AG10803 (cell line): ENCODE measurements around the gene B4GALT3.

Source experiments
- DNase-seq: peaks from one replicate; pipeline ENCODE4 v3.0.0; 2010; ENCODE audit warnings: low read depth
- H3K4me3 ChIP-seq: 2 replicates; pipeline ENCODE4 v1.5.1; 2011; ENCODE audit warnings: mild to moderate bottlenecking, low read length, control low read depth
- CTCF ChIP-seq: conservative IDR thresholded peaks from 2 replicates; pipeline ENCODE4 v1.5.1; 2011; ENCODE audit warnings: mild to moderate bottlenecking, low read length, control low read depth, inconsistent platforms

Gene B4GALT3

GRCh38 chr1:161180639-161181038 is 3.3 kb upstream of the B4GALT3 start:
- no peak for DNase-seq
- TF ChIP-seq CTCF, result peak; percentile 54
- H3K4me3 ChIP-seq, result no peak overlapping the region

- TF ChIP-seq CTCF, result no peak
- H3K4me3 ChIP-seq, result no peak overlapping the region
- no peak for DNase-seq
Observed at GRCh38 chr1:161179698-161180097, 2.4 kb upstream of the B4GALT3 start.

- no peak for TF ChIP-seq CTCF
- no peak for DNase-seq
- H3K4me3 ChIP-seq, result peak overlapping the region; percentile 98
Observed at GRCh38 chr1:161177936-161178244, 583 bp upstream of the B4GALT3 start.

GRCh38 chr1:161176468-161177111 is 717 bp downstream of the B4GALT3 start:
- no peak for DNase-seq
- H3K4me3 ChIP-seq, result peak overlapping the region; percentile 98
- no peak for TF ChIP-seq CTCF

- no peak for DNase-seq
- peak overlapping the region; percentile 98 for H3K4me3 ChIP-seq
- no peak for TF ChIP-seq CTCF
Observed at GRCh38 chr1:161175771-161176453, 1.4 kb downstream of the B4GALT3 start.

- no peak overlapping the region for H3K4me3 ChIP-seq
- DNase-seq, result no peak
- TF ChIP-seq CTCF, result no peak
Observed at GRCh38 chr1:161174911-161175310, 2.4 kb downstream of the B4GALT3 start.

GRCh38 chr1:161173711-161174110 is 3.6 kb downstream of the B4GALT3 start:
- DNase-seq, result no peak
- H3K4me3 ChIP-seq, result no peak overlapping the region
- no peak for TF ChIP-seq CTCF
